ENCODE data around the gene SULT1C3. TPM values are rescaled to one million over a fixed set of nuclear protein-coding genes. Genes with fewer than 3 reads are reported as not detected.

SULT1C3 gene
- total RNA-seq, 4 donors from 2014 or later, result not detected

GRCh38 chr2:108278631-108279030, 38.9 kb downstream of the SULT1C3 start:
- TF ChIP-seq CTCF (IDR thresholded peaks at IDR 0.05; ENCODE audit: low read depth), result no peak

- no peak for TF ChIP-seq CTCF (IDR thresholded peaks at IDR 0.05; ENCODE audit: low read depth)
Observed at GRCh38 chr2:108279468-108279867, 39.7 kb downstream of the SULT1C3 start.

GRCh38 chr2:108280466-108280865, 40.7 kb downstream of the SULT1C3 start:
- TF ChIP-seq CTCF (IDR thresholded peaks at IDR 0.05; ENCODE audit: low read depth), result no peak

- no peak for TF ChIP-seq CTCF (IDR thresholded peaks at IDR 0.05; ENCODE audit: low read depth)
Observed at GRCh38 chr2:108285616-108286015, 45.8 kb downstream of the SULT1C3 start.

- TF ChIP-seq CTCF (IDR thresholded peaks at IDR 0.05; ENCODE audit: low read depth), result no peak
Observed at GRCh38 chr2:108287169-108287568, 47.4 kb downstream of the SULT1C3 start.

- no peak for TF ChIP-seq CTCF (IDR thresholded peaks at IDR 0.05; ENCODE audit: low read depth)
Observed at GRCh38 chr2:108288534-108289106, 48.9 kb downstream of the SULT1C3 start, which contains the start of gene SULT1C2. Gene SULT1C2 (plus strand): TSS chr2:108288895. CDS start chr2:108293668, 4,773 bp downstream.

- TF ChIP-seq CTCF (IDR thresholded peaks at IDR 0.05; ENCODE audit: low read depth), result no peak
Observed at GRCh38 chr2:108293850-108294249, 54.1 kb downstream of the SULT1C3 start.
